ENCODE measurements around the gene TIAM1.
A peak's percentile ranks its signal among the peaks of the same experiment; 100 is the strongest.

Gene TIAM1

DNA sequence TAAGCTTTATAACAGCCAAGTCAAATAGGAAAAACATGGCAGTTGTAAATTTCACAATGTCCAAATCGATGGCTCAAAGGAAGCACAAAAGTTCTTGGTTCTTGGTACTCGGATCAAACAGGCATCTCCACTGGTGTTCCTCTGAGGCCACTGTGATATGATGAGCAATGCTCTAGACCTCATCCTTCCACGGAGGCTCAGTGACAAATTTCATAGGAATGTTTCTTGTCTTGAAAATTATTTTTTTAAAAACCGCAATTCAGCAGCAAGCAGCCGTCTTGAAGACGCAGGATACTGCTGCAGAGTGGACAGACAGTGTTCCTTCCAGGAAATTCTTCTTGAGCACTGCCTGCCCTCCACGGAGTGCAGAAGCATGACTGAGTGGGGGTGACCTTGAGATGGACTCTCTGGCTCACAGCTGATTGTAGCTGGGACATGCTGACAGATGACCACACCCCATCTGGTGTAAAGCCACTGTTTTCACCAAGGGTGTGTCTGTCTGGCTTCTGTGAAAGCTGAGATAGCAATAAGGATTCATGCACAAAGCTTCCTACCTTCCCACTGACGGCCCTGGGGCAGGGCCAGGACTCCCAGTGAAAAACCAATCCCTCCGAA is 61.9 kb downstream of the TIAM1 start:
- peak; percentile 98 for DNase-seq (ENCODE audit: low read depth)
- TF ChIP-seq CTCF (conservative IDR thresholded peaks at IDR 0.05; ENCODE audit: low read depth, low read length) = no peak
- H3K4me3 ChIP-seq (ENCODE audit: low read depth, low read length) = no peak overlapping the region

GRCh38 chr21:31281561-31281960 is 62.5 kb downstream of the TIAM1 start:
- TF ChIP-seq CTCF (conservative IDR thresholded peaks at IDR 0.05; ENCODE audit: low read depth, low read length) = no peak
- no peak overlapping the region for H3K4me3 ChIP-seq (ENCODE audit: low read depth, low read length)
- no peak for DNase-seq (ENCODE audit: low read depth)

DNA sequence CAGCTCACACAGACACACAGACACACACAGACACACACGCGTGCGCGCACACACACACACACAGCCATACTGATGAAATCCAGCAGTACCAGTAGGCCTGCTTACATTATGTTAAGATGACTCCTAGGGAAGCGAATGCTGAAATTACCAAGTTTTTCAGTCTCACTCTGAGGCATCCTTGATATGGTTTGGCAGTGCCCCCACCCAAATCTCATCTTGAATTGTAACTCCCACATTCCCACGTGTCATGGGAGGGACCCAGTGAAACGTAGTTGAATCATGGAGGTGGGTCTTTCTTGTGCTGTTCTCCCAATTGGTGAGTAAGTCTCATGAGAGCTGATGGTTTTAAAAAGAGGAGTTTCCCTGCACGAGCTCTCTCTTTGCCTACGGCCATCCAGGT is 64.1 kb downstream of the TIAM1 start:
- DNase-seq (ENCODE audit: low read depth) = no peak
- no peak for TF ChIP-seq CTCF (conservative IDR thresholded peaks at IDR 0.05; ENCODE audit: low read depth, low read length)
- H3K4me3 ChIP-seq (ENCODE audit: low read depth, low read length) = no peak overlapping the region

DNA sequence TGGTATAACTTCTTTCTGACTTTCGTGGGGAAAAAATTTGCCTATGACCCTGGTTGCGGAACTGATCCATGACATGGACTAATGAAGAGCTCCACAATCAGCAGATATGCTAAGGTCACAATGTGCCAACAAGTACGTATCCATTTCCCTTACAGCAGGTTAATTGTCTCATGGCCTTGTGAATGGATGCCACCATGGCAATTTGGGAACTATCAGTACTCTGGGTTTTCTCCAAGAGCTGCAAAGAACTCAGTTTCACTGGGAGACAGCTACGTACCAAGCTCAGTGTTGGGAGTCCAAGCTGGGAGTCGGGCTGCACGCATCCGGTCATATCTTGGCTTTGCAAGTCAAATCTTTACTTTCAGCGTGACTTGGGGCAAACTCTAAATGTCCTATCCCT is 64.8 kb downstream of the TIAM1 start:
- no peak for DNase-seq (ENCODE audit: low read depth)
- no peak for TF ChIP-seq CTCF (conservative IDR thresholded peaks at IDR 0.05; ENCODE audit: low read depth, low read length)
- H3K4me3 ChIP-seq (ENCODE audit: low read depth, low read length) = no peak overlapping the region

DNA sequence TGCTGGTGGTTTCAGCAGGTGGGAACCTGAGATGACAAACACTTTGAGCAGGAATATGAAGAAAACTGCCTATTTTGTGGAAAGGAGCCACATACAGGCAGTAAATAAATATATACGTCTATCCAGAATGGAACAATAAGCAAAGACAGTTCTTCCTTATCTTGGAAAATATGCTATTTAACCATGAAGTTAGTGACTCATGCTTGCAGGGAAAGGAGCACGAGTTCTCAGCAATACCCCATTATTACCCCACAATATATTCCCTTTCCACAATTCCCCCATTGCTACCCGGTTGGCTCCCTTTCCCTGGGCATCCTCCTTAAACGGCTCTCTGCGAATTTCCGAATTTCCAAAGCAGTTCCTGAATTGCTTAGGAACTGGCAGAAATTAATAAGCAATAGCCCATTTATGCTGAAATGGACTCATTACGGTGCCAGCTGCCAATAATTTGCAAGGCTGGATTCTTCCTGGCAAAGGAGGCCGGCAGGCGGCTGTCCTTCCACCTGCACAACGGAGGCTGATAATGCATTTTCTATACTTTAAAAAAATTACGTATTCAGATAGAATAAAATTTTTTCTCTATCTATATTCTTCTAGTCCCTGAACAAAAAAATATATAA is 65.4 kb downstream of the TIAM1 start:
- no peak for TF ChIP-seq CTCF (conservative IDR thresholded peaks at IDR 0.05; ENCODE audit: low read depth, low read length)
- no peak overlapping the region for H3K4me3 ChIP-seq (ENCODE audit: low read depth, low read length)
- DNase-seq (ENCODE audit: low read depth) = peak; percentile 40

DNA sequence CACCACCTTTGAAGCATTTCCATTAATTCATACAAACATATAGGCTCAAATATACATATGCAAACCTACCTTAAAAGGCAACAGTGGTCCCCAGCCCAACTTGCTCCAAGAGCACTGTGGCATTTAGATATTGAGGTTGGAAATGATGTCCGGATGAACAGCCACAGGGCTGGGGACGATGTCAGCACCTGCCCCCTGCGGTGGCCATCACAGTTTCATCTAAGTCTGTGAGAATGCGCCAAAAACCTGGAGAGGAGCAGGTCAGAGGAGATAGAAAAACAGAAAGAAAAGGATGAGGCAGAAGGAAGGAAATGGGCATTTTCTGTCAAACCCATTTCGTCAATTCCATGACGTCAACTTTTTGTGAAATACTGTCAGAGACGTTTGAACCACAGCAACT is 67.4 kb downstream of the TIAM1 start:
- no peak for DNase-seq (ENCODE audit: low read depth)
- no peak for TF ChIP-seq CTCF (conservative IDR thresholded peaks at IDR 0.05; ENCODE audit: low read depth, low read length)
- H3K4me3 ChIP-seq (ENCODE audit: low read depth, low read length) = no peak overlapping the region

GRCh38 chr21:31275901-31276300 is 68.2 kb downstream of the TIAM1 start:
- TF ChIP-seq CTCF (conservative IDR thresholded peaks at IDR 0.05; ENCODE audit: low read depth, low read length) = no peak
- DNase-seq (ENCODE audit: low read depth) = no peak
- no peak overlapping the region for H3K4me3 ChIP-seq (ENCODE audit: low read depth, low read length)

Measured in choroid plexus epithelial cell (primary cell).